GM21717 (cell line): ENCODE results near the gene HLA-DPB1.
"Not testable (repeated sequence)": the region's sequence is repeated elsewhere in the genome, so short reads cannot be mapped to it uniquely, and the experiment has no call there.

Experiments
- ATAC-seq: cut with Tn5 transposase; IDR thresholded peaks from one replicate; pipeline ENCODE4 v1.9.1; 2021; ENCODE audit warnings: mild to moderate bottlenecking, moderate library complexity; ENCODE audit not compliant: unreplicated experiment

HLA-DPB1 gene

DNA sequence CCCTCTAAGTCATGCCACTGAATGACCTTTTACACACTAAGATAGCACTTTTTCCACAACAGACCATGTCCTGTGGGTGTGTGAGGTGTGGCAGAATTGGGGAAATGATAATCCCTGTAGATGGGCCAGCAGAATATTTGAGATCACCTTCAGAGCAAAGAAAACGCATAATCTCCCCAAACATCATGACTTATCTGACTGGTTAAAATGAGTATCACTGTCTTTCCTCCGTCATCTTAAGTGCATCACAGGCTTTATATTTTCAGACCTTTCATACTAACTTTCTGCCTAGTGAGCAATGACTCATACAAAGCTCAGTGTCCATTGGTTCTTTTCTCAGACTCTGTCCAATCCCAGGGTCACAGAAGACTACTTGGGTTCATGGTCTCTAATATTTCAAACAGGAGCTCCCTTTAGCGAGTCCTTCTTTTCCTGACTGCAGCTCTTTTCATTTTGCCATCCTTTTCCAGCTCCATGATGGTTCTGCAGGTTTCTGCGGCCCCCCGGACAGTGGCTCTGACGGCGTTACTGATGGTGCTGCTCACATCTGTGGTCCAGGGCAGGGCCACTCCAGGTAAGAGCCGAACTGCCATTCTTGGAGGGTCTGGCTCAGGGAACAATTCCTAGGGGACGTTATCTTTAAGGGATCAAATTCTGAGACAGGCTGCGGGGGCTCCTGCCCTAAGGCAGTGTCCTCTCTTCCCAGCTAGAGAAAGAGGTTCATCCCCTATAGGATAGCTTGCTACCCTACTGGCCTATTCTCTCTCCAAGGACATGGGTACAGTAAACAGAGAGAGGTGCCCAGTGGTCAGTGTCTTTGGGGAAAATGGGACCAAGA, at the start of gene HLA-DPB1:
TSS of gene HLA-DPB1 (plus strand) at position 423 of the 838 bp plus-strand sequence. CDS start at position 475, 52 bp downstream.
- ATAC-seq: peak; percentile 57

DNA sequence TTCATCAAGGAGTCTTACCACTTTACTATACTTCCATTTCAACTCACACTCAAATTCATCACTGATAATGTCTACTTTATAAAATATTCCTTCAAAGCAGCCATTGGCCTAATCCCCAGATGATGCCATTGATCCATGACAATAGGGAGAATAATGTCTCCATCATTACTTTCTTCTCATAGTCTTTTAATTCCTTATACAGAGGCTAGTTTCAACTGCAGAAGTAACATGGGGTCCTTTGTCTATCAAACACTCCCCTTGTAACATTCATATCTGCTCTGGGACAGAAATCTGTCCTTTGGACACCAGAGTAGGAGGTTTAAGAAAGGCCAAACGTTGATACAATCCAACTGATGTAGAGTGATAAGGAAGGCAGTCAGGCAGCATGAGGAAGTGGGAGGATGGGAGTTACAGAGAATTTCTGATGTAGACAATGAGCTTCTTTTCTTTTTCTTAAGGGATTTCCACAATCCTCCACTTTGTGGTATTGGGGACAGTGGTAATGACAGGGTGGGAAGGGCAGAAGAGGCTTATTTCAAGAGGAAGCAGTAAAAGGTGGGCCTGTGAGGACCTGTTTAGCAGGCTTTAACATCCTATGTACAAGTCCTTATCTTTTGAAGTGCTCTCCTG, 47.5 kb upstream of the HLA-DPB1 start:
- ATAC-seq: peak; percentile 13

DNA sequence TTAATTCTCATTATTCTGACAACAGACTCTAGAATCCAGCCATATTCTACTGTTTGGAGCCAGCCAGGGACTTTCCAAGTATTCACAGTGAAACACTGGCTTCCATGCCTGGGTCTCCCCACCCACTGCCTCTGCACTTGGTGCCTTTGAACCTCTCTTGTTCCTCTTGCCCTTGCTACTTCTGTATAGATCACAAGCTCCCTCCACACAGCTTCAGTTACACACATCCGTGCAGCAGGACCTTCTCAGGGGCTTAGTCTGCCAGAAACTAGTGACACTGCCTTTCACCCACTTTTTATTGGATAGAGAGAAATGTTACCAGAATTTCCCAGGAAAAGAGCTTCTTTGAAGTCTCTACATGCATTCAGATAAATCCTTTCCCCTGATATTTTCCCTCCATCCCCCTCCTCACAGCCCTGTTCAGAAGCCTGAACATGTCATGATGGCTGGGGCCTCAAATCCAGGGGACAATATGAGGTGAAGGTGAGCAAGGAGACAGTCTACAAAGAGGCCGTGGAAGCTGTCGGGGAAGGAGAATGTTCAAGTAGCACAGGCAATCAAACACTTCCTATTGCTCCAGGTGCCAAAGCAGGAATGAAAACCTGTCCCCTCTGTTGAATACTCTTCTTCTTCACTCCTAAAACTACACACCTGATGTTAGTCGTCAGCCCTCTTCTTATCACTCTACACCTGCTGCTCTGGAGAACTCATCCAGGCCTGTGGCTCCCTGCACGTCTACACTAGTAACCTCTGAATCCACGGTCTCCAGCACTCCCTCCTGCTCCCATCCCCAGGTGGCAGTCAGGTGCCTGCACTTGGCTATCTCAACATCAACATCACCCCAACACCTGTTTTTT, 46.2 kb upstream of the HLA-DPB1 start:
- peak; percentile 54 for ATAC-seq

DNA sequence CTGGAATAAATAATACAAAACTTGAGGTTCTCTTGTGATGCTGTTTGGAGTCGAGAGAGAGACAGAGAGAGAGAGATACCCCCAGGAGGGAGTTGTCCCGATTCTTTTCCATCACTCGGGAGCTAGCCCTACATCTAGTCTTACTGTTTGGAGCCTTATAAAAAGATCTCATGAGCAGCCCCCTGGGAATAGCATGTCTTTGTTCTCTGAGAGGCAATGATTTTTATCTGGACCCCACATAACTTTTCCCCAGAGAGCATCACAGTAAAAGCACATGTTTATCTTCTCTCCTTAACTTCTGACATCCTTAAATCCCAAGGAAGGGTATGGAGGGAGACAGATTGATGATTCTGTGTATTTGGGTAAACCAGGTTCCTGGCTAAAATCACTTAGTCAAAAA, 45.5 kb upstream of the HLA-DPB1 start:
- no peak for ATAC-seq

DNA sequence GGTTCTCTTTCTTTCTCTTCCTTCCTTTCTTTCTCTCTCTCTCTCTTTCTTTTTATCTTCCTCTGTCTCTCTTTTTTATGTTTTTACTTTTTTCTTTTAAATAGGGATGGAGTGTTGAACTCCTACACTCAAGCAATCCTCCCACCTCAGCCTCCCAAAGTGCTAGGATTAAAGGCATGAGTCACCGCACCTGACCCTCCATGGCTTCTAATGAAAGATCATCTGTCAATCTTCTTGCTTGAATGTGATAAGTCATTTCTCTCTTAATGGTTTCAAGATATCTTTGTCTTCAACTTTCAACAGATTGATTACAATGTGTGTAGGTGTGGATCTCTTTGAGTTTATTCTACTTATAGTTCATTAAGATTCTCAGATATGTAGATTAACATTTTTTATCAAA, 41.2 kb upstream of the HLA-DPB1 start:
- ATAC-seq: no peak

DNA sequence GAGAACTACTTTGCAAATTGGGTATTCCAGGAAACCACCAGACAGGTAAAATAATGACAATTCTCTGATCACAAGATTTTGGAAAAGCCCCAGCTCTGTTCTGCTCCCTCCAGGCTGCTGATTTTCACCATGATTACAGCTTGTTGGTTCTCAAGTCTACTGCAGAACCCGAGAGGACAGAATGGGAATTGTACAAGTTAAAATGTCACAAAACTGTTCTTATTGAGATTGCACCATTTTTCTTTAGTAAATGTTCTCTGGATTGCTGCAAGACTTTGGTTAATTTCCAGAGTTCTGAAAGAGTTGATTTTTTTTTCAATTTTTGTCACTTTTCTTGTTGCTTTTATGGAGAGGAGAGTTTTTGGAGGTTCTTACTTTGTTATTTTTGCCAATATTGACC, 39.3 kb upstream of the HLA-DPB1 start:
- ATAC-seq: no peak

DNA sequence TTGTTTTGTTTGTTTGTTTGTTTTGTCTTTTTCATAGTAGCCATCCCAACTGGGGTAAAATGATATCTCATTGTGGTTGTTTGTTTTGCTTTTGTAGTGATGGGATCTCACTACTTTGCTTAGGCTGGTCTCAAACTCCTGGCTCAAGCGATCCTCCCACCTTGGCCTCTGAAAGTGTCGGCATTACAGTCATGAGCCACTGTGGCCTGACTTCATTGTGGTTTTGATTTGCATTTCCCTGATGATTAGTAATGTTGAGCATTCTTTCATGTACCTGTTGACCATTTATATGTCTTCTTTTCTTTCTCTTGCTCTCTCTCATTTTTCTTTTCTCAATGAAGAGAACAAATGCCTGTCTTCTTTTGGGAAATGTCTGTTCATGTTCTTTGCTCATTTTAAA, 35.6 kb upstream of the HLA-DPB1 start:
- ATAC-seq: no peak

DNA sequence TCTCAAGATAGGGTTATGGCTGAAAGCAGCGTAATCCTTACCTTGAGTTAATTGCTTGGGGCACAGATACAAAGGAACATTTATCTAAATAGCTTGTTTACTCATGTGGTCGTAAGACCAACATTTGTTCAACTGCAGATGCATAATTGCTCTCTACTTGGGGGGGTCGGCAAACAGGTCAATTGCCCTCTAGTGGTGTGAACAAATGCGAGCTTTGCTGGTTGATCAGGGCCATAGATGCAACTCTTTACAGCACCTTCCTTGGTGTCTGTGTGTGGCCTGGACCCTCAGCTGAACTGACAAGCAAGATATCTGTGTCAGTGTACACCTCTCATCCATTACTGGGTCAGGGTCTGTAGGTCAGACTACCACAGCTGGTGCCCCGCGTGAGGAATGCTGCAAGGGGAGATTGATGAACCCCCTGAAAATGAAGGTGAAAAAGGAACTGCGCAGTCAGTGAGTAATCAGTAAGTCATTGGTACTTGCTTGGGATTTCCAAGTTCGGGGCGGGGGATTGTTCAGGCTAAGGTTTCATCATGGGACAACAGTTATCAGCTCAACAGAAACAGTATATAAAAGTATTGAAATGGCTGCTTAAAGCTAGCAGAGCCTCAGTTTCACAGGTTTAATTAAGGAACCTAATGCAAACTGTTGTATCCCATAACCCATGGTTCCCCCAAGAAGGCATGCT, 26.3 kb upstream of the HLA-DPB1 start:
- no peak for ATAC-seq

DNA sequence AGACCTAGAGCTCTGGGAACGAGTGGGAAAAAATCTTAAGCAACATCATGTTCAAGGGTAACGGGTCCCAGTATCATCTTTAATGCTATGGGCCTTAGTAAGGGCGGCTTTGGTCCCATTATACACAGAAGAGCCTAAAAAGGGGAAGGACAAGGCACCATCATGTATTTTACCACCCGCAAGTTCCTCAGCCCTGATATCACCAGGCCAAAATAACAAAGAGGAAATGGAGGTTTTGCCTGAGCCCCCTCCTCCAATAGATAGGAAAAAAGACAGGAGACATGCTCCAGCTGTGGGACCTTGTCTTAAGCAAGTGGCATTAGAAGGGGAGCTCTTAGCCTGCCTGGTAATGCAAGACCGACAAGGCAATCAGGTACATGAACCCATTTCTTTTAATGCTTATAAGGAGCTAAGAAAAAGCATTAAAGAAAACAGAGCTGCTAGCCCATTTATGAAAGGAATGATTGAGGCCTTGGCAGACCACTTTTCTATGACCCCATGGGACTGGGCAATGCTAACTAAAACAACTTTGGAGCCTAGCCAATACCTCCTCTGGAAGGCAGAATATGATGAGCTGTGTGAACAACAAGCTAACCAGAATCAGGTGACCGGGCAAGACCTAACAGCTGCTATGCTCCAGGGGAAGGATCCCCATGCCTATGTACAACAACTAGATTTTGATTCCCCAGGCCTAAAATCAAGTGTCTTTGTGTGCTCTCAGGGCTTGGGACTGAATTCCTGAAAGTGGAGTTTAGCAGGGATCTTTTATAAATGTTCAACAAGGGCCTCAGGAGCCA, 25.6 kb upstream of the HLA-DPB1 start:
- no peak for ATAC-seq

DNA sequence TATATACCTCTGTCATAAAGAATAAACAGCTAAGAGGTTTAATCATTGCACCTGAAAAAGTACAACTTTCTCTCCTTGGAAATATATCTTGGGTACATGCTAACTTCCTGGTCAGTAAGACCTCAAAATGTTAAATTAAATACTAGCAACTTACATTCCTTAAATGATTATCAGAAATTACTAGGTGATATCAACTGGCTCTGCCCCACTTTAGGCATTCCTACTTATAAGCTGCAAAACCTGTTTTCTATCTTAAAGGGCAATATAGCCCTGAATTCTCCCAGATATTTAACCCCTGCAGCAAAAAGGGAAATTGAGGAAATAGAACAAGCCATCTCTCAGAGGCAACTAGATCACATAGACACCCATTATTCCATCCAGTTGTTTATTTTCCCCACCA, 23.2 kb upstream of the HLA-DPB1 start:
- ATAC-seq: no peak

DNA sequence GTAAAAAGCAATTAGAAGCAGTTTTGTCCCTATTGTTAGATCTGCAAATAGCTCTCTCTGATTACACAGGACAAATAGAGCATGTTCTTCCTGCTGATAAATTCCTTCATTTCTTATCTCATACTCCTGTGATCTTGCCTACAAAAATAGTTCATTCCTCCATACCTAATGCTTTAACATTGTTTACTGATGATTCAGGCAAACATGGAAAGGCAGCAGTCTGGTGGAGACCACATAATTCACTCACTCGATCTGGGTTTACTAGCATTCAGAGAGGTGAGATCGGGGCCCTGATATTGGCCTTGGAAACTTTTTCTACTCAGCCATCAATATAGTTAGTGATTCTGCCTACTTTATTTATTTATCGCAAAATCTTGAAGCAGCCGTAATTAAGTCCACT, 22.6 kb upstream of the HLA-DPB1 start:
- no peak for ATAC-seq

DNA sequence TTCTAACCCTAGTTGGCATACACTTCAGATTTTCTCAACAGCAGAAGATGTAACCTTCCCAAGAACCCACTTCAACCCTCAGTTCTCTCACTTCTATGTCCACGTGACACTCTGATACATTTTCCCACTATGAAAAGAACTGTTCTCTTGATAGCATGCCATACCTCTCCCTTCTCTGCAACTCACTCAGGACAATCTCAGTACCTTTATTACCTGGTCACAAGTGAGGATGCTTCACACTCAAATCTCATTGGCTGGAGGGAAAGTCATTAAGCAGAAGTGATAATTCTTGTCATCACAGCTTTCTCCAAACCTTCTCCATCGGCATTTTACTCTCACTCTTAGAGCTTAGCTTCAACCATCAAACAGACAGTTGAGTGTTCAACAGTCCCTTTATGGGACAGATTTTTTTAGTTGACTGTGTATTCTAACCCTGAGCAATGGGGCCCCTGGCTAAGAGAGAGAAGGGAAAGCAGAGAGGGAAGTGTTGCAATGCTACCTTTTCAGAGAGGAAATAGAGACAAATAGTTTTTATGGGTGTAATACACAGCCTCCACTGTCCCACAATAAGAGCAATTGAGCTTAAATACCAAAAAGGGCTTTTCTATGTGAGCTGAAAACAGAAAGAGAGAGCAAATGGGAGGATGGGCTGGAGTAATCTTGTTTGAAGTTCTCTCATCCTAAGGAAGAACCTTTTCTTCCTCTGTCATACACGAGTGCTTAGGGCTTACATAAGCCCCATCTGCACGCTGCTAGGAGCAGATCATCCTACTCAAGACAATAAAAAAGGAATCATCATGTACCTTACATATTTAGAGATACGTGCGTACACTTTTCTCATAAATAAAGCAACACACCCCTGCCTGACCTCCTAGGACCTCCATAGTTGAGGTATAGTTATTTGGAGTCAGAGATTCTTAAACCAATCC, 18.3 kb upstream of the HLA-DPB1 start:
- no peak for ATAC-seq

DNA sequence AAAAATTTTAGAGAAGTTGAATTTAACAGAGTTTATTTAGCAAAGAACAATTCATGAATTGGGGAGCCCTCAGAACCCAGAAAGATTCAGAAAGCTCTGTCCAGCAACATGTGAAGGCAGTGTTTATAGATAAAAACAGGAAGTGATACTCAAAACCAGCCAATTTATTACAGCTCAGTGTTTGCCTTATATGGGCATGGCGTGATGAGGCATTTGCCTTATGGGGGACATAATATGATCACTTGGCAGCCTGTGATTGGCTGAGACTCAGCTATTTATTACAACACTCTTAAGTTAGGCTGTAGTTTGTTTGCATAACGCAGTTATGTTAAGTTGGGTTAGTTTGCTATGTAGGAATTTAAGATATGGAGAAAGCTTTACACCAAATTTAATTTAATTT, 13.8 kb upstream of the HLA-DPB1 start:
- ATAC-seq: no peak

DNA sequence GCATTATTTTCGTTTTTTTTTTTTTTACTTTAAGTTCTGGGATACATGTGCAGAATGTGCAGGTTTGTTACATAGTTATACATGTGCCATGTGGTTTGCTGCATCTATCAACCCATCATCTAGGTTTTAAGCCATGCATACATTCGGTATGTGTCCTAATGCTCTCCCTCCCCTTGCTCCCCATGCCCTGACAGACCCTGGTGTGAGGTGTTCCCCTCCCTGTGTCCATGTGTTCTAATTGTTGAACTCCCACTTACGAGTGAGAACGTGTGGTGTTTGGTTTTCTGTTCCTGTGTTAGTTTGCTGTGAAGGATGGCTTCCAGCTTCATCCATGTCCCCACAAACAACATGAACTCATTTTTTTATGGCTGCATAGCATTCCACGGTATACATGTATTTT, 12.4 kb upstream of the HLA-DPB1 start:
- ATAC-seq: not testable (repeated sequence)

DNA sequence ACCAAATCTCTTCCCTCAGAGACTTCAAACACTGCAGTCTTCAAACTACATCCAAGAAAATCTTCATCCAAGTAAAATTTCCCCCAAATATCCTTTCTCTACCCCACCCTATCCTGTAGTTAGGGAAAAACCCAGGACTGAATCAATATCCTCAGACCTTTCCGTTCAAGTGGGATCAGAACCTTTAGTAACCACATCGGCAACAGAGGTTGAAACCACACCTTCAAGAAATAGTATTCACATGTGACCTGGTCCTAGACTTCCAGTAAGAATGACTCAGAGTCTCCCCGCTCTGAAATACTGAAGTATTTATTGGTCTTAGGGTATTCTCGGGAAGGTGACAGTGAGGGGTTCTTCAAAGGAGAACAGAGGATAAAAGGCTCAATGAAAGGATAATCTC, 11.1 kb upstream of the HLA-DPB1 start:
- no peak for ATAC-seq

DNA sequence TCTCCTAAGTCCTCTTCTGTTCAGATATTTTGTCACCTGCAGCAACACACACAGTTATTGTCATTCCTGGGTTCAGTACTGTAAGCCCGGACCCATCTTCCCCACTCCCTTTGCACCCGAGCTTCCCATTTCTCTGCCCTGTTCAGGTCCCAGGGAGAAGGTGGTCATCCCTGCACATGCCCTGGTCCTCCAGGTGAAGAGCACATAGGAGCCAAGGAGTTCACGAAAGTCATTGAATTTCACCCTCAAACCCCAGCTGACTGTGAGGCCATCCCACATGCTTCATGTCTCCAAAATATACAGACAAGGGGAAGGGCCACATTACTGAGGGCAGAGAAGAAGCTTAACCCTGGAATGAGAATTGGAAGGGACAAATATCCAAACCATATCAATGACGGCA, 10.5 kb upstream of the HLA-DPB1 start:
- no peak for ATAC-seq

DNA sequence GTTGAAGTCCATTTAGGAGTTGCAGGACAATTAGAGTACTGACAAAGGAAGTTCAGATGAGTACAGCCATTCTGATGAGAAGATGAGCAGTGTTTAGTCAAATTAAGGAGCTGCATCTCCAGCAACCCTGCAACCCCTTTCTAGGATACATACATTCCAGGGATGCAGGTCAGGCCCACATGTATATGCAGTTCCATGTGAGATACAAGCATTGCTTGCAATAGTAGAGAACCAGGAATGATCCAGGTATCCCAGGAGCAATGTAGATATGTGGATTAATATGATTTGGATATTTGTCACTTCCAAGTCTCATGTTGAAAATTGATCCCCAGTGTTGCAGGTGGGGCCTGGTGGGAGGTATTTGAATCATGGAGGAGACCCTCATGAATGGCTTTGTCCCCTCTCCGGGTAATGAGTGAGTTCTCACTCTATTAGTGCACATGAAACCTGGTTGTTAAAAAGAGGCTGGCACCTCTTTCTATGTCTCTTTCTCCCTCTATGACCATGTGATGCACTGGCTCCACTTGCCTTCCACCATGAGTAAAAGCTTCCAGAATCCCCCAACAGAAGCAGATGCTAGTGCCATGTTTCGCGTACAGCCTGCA, 8.8 kb upstream of the HLA-DPB1 start:
- ATAC-seq: no peak

DNA sequence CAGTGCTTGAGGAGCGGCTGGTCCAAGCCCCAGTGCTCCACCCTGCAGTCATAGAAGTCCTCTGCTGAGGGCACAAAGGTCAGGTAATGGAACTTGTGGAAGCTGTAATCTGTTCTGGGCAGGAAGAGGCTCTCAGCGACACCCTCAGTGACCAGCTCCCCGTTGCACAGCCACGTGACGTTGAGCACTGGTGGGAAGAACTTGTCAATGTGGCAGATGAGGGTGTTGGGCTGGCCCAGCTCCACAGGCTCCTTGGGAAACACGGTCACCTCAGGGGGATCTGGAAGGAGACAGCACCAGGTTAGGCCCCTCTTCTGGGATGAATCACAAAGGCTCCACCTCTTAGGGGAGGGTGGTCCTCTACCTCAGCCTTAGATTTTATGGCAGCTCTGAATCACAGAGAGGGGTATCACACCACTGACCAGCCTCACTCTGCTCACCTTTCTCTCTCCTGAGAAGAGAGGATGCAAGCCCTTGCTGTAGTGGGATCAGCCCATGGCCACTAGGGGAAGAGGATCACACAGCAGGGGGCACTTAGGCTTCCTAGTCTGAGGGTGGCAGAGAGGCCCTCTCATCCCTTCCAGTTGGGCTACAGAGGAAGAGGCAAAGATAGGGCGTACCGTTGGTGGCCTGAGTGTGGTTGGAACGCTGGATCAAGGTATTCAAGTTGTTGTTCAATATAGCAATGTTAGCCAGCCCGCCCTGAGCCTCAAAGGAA, 6.6 kb upstream of the HLA-DPB1 start:
- no peak for ATAC-seq
